DMS53 treated with DMSO at 0.1 percent for 48 hours (cell line): ENCODE measurements around the gene MYH6.
A peak's percentile ranks its signal among the peaks of the same experiment; 100 is the strongest.

Experiments used
- DNase-seq: peaks from one replicate; lab custom pipeline; 2025; ENCODE audit not compliant: unreplicated experiment; lab: John Stamatoyannopoulos, UW

MYH6 gene

GRCh38 chr14:23407516-23408306 is at the start of gene MYH6:
Gene MYH6 (minus strand): TSS chr14:23408273. CDS start chr14:23407223, 1,050 bp downstream.
- no peak for DNase-seq

GRCh38 chr14:23456883-23457586 is 49.0 kb upstream of the MYH6 start:
- peak; percentile 0 for DNase-seq

- DNase-seq = no peak
These were observed 46.4 kb upstream of the MYH6 start for GRCh38 chr14:23454445-23454856.

- DNase-seq = no peak
These were observed 44.2 kb upstream of the MYH6 start for GRCh38 chr14:23452237-23452636.

- DNase-seq = no peak
These were observed 42.3 kb upstream of the MYH6 start for GRCh38 chr14:23450379-23450778.

- DNase-seq = no peak
These were observed 41.2 kb upstream of the MYH6 start for GRCh38 chr14:23449314-23449713.

- peak; percentile 50 for DNase-seq
These were observed 39.6 kb upstream of the MYH6 start for GRCh38 chr14:23447361-23448350.

GRCh38 chr14:23446291-23446851 is 38.3 kb upstream of the MYH6 start:
- no peak for DNase-seq

GRCh38 chr14:23445773-23446172 is 37.7 kb upstream of the MYH6 start:
- no peak for DNase-seq

- DNase-seq = no peak
These were observed 36.2 kb upstream of the MYH6 start for GRCh38 chr14:23444314-23444713.

GRCh38 chr14:23443881-23444280 is 35.8 kb upstream of the MYH6 start:
- no peak for DNase-seq

GRCh38 chr14:23443411-23443812 is 35.3 kb upstream of the MYH6 start:
- no peak for DNase-seq

- DNase-seq = no peak
These were observed 34.8 kb upstream of the MYH6 start for GRCh38 chr14:23442721-23443356.

GRCh38 chr14:23441076-23441475 is 33.0 kb upstream of the MYH6 start:
- no peak for DNase-seq

GRCh38 chr14:23439107-23439835 is 31.2 kb upstream of the MYH6 start:
- no peak for DNase-seq

- no peak for DNase-seq
These were observed 30.3 kb upstream of the MYH6 start for GRCh38 chr14:23438101-23438971.

- no peak for DNase-seq
These were observed 29.3 kb upstream of the MYH6 start for GRCh38 chr14:23437133-23438100.
